Lower leg skin (tissue), 4 donors: ENCODE results near the gene MTUS2. TPM values are rescaled to one million over a fixed set of nuclear protein-coding genes. Genes with fewer than 3 reads are reported as not detected.

Source experiments
- DNase-seq, 2 donors: peaks; one replicate each; pipeline ENCODE4 v3.0.0-alpha.2; 2019; ENCODE audit warnings: low spot score in 2 of 2
- H3K4me3 ChIP-seq: fragments of 200-600 bp; sonication (generic); 2 replicates; pipeline ENCODE4 v1.5.1; 2017; ENCODE audit warnings: mild to moderate bottlenecking, low read depth; ENCODE audit not compliant: poor library complexity, severe bottlenecking
- CTCF ChIP-seq, 3 donors: fragments of 450-650 bp; IDR thresholded peaks; one replicate each; pipeline ENCODE4 v1.5.1; 2016; ENCODE audit warnings: antibody characterized with exemption in 3 of 3, mild to moderate bottlenecking in 3 of 3, moderate library complexity in 2 of 3
- POLR2A ChIP-seq, 2 donors: fragments of 450-650 bp; IDR thresholded peaks; one replicate each; pipeline ENCODE4 v1.6.1; 2016 to 2017; ENCODE audit warnings: antibody characterized with exemption in 2 of 2, mild to moderate bottlenecking in 1 of 2, moderate library complexity in 1 of 2
- WGBS, 2 donors: methylation state at CpG; one replicate each; pipeline ENCODE4 v1.1.5; 2018; 5-methylcytosine and 5-hydroxymethylcytosine counted together
- intact Hi-C: fragments of 100-400 bp; cut with DNase I; formaldehyde crosslinking; loops from one replicate; pipeline ENCODE4 v1.15.0; 2023; ENCODE audit warnings: low total_unique reads
- total RNA-seq, 4 donors: library from RNA; depleted of rRNA; stranded (reverse); fragments of >200 nt; gene quantifications; one replicate each; pipeline ENCODE4 v1.1.0, GENCODE V29; 2016

MTUS2 gene
- total RNA-seq, 4 donors from 2014 or later = 0.13 to 1.9 TPM; not detected in 2

GRCh38 chr13:29059800-29060199 lies 239.7 kb downstream of the MTUS2 start:
- intact Hi-C loops = no loop called here
- 75 to 76% methylated on average over 2 of the region's 2 CpGs for WGBS, 2 donors
- TF ChIP-seq CTCF (IDR thresholded peaks at IDR 0.05) (no peak), POLR2A (IDR thresholded peaks at IDR 0.05) (no peak)
- DNase-seq = no peak
- no peak overlapping the region for H3K4me3 ChIP-seq

GRCh38 chr13:29065142-29065541 lies 245.0 kb downstream of the MTUS2 start:
- WGBS, 2 donors = 78 to 79% methylated on average over 3 of the region's 3 CpGs

DNA sequence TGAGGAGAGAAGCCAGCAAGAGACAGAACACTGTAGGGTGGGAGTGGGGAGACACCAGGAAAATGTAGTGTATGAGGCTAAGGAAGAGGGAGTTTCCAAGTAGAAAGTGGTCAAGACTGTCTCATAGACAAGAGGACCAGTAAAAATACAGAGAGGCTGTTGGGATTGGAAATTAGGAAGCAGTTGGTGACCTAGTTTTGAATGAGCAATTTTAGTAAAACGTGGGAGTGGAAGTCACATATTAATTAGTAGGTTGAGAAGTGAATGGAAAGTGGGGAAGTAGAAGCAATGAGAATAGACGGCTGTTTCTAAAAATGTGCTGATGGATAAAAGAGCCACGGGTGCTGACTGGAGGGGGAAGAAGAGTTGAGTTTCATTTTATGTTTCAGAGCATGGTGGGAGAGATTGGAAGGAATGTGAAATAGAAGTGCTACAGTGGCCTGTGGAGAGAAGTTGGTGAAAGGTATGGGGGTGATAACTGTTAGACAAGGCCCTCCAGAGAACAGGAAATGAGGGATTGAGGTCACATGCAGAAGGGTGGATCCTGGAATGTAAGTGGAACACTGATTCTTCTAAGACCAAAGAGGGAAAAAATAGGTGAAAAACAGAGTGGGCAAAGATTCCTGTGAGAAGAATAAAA lies 247.3 kb downstream of the MTUS2 start:
- WGBS, 2 donors = 59 to 64% methylated on average over 3 of the region's 3 CpGs

More at GRCh38 chr13:29065142-29065541, 245.0 kb downstream of the MTUS2 start:
- no peak overlapping the region for H3K4me3 ChIP-seq
- TF ChIP-seq CTCF (IDR thresholded peaks at IDR 0.05) (no peak), POLR2A (IDR thresholded peaks at IDR 0.05) (no peak)
- DNase-seq = no peak
- intact Hi-C loops = no loop called here

DNA sequence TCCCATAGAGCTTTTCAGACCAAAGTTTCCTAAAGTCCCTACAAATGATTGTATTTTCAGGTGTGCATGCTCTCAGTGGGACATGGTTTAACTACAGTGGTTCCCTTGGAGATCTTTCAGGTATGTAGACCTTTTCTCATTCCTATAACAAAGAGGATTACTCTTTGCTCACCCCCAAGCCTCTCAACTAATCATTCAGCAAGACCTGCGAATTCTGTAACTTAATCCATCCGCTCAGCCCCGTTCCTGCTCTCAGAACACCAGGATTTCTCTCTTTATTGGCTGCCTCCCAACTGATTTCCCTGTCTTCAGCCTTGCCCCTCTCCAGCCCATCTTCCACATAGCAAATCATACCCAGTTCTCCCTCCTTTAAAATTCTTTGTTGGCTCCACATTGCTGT lies 253.6 kb downstream of the MTUS2 start:
- intact Hi-C loops = no loop called here
- 35 to 38% methylated on average over 3 of the region's 3 CpGs for WGBS, 2 donors
- no peak for DNase-seq
- no peak overlapping the region for H3K4me3 ChIP-seq
- TF ChIP-seq CTCF (IDR thresholded peaks at IDR 0.05) (no peak), POLR2A (IDR thresholded peaks at IDR 0.05) (no peak)

More for the DNA sequence above, 247.3 kb downstream of the MTUS2 start:
- no peak for DNase-seq
- TF ChIP-seq CTCF (IDR thresholded peaks at IDR 0.05) = no peak
- TF ChIP-seq POLR2A (IDR thresholded peaks at IDR 0.05) = no peak
- no peak overlapping the region for H3K4me3 ChIP-seq
- intact Hi-C loops = no loop called here

DNA sequence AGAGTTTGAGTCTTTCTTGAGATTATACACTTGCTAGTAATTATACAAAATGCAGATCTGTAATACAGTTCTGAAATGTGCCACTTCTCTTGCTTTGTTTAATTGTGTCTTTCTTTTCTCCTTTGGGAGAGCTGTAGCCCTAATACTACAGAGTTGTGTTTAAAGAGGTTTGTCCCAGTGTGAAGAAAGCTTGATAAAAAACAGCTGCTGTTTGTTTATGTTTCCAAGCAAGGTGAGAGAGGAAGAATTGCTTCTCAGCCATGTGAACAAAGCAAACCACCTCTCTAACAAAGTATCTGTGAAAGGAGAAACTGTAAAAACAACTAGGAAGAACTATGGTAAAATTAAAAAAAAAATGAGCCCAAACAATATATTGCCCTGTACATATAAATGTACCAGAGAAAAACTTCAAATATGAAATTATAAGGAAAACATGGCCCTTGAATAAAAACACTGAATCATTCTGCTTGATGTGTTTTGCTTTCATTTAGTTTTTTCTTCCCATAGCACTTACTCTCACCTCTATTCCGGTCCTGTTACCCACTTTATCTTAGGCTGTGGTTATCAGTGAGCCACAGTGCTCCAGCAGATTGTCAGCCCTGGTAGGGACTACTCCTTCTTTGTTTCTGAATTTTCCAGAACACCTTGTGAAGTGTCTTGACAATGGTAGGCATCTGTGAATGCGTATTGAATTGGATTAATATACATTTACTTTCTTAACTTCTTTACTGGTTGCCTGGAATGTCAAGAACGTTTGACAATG lies 257.1 kb downstream of the MTUS2 start:
- no peak for DNase-seq
- intact Hi-C loops = no loop called here
- WGBS, 2 donors = 70 to 72% methylated on average over 3 of the region's 3 CpGs
- TF ChIP-seq POLR2A (IDR thresholded peaks at IDR 0.05) (no peak), CTCF (IDR thresholded peaks at IDR 0.05) (no peak)
- H3K4me3 ChIP-seq = no peak overlapping the region
